ENCODE measurements around the gene BAG5.

BAG5 gene

DNA sequence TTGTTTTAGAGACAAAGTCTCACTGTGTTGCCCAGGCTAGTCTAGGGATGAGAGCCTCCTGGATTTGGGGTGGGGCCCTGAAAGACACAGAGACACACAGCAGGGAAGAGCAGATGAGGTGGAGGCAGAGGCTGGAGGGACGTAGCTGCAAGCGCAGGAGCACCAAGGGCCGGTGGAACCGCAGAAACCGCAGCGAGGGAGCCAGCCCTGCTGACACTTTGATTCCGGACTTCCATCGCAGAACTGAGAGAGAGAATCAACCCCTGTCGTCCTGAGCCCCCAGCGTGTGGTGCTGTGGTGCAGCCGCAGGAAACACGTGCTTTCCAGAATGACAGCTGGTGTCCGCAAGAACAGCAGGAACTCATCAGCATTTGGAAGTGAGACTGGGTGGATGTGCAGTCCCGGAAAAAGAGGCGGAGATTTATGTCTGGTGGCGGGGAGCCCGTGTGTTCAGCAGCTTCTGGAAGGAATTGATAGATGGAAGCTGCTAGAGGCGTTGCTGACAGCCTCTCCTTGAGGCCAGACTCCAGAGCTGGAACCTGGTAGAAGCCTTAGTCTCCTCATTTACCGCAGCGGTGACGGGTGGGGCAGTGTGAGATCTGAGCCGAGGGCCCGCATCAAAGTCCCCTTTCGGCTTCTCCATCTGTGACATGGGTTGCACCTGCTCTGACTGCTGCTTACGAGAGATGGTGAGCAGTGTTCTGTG, 44.7 kb upstream of the BAG5 start:
- Histone ChIP-seq H3K4me3 (ENCODE audit: low read length) (peak overlapping the region; percentile 70), H4K20me1 (ENCODE audit: insufficient read depth, low read length) (no peaks in the 10 kb centered on the region), H2AFZ (ENCODE audit: low read depth, low read length) (no peak overlapping the region), H3K27me3 (ENCODE audit: low read depth, low read length) (peaks cover 13% of the 10 kb centered on the region), H3K27ac (ENCODE audit: low read length) (no peak overlapping the region), H3K36me3 (replicated peaks; ENCODE audit: low read depth, low read length) (no peaks in the 10 kb centered on the region), H3K9ac (ENCODE audit: low read length) (no peak overlapping the region), H3K79me2 (ENCODE audit: low read length) (no peaks in the 10 kb centered on the region), H3K4me1 (ENCODE audit: low read length) (peaks cover 14% of the 10 kb centered on the region), H3K4me2 (ENCODE audit: low read length) (peak overlapping the region; percentile 90), H3K9me3 (ENCODE audit: insufficient read depth, low read length) (peaks cover 4% of the 10 kb centered on the region; the same call in 1 of the 2 replicates)
- no peak for TF ChIP-seq EZH2phosphoT487 (IDR thresholded peaks at IDR 0.05; ENCODE audit: low read depth)
- TF ChIP-seq, protein P1, sequence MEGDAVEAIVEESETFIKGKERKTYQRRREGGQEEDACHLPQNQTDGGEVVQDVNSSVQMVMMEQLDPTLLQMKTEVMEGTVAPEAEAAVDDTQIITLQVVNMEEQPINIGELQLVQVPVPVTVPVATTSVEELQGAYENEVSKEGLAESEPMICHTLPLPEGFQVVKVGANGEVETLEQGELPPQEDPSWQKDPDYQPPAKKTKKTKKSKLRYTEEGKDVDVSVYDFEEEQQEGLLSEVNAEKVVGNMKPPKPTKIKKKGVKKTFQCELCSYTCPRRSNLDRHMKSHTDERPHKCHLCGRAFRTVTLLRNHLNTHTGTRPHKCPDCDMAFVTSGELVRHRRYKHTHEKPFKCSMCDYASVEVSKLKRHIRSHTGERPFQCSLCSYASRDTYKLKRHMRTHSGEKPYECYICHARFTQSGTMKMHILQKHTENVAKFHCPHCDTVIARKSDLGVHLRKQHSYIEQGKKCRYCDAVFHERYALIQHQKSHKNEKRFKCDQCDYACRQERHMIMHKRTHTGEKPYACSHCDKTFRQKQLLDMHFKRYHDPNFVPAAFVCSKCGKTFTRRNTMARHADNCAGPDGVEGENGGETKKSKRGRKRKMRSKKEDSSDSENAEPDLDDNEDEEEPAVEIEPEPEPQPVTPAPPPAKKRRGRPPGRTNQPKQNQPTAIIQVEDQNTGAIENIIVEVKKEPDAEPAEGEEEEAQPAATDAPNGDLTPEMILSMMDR (IDR thresholded peaks at IDR 0.05; ENCODE audit: low read depth, low read length): peak; percentile 43

DNA sequence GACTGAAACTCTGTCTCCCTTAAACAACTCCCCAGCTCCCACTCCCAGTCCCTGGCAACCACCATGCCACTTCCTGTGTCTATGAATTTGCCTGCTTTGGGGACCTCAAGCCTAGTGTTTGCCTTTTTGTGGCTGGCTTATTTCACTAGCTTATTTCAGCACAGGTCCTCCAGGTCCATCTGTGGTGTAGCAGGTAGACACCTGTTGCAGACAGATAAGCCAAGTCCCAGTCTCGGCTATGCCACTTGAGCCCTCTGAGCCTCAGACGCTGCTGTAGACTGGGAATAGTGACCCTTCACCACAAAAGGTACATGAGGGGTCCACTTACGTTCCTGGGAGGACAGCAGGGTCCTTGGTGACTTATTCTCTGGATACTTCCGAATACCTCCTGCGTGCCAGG, 42.2 kb upstream of the BAG5 start:
- H3K79me2 ChIP-seq (ENCODE audit: low read length): no peaks in the 10 kb centered on the region

DNA sequence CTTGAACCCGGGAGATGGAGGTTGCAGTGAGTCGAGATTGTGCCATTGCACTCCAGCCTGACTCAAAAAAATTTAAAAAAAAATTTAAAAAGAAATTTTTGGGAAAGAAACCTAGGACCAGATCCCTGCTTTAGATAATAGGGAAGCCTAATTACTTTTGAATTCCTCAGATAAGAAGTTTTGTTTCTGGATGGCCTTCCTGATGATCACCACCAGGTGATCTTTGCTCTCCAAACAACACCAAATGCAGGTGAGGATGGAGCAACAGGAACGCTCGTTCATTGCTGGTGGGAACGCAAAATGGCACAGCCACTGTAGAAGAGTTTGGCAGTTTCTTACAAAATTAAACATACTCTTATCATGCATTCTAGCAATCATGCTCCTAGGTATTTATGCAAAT, 38.0 kb upstream of the BAG5 start:
- Histone ChIP-seq H3K27me3 (ENCODE audit: low read depth, low read length) (no peaks in the 10 kb centered on the region), H3K4me3 (ENCODE audit: low read length) (no peak overlapping the region), H3K4me2 (ENCODE audit: low read length) (no peak overlapping the region), H2AFZ (ENCODE audit: low read depth, low read length) (no peak overlapping the region), H3K27ac (ENCODE audit: low read length) (no peak overlapping the region), H3K36me3 (replicated peaks; ENCODE audit: low read depth, low read length) (no peaks in the 10 kb centered on the region), H3K9ac (ENCODE audit: low read length) (no peak overlapping the region), H4K20me1 (ENCODE audit: insufficient read depth, low read length) (no peaks in the 10 kb centered on the region), H3K9me3 (ENCODE audit: insufficient read depth, low read length) (no peaks in the 10 kb centered on the region), H3K4me1 (ENCODE audit: low read length) (peaks cover 2% of the 10 kb centered on the region), H3K79me2 (ENCODE audit: low read length) (no peaks in the 10 kb centered on the region)
- TF ChIP-seq EZH2phosphoT487 (IDR thresholded peaks at IDR 0.05; ENCODE audit: low read depth): no peak
- TF ChIP-seq, protein P1 (IDR thresholded peaks at IDR 0.05; ENCODE audit: low read depth, low read length): no peak

More for the DNA sequence above, 42.2 kb upstream of the BAG5 start:
- no peak overlapping the region for H2AFZ ChIP-seq (ENCODE audit: low read depth, low read length)
- H3K4me1 ChIP-seq (ENCODE audit: low read length): peaks cover 14% of the 10 kb centered on the region
- H3K27ac ChIP-seq (ENCODE audit: low read length): no peak overlapping the region
- no peaks in the 10 kb centered on the region for H3K36me3 ChIP-seq (replicated peaks; ENCODE audit: low read depth, low read length)
- H4K20me1 ChIP-seq (ENCODE audit: insufficient read depth, low read length): no peaks in the 10 kb centered on the region
- TF ChIP-seq, protein P1 (IDR thresholded peaks at IDR 0.05; ENCODE audit: low read depth, low read length): no peak
- TF ChIP-seq EZH2phosphoT487 (IDR thresholded peaks at IDR 0.05; ENCODE audit: low read depth): no peak
- peaks cover 13% of the 10 kb centered on the region for H3K27me3 ChIP-seq (ENCODE audit: low read depth, low read length)
- H3K9ac ChIP-seq (ENCODE audit: low read length): no peak overlapping the region
- no peak overlapping the region for H3K4me3 ChIP-seq (ENCODE audit: low read length)
- H3K4me2 ChIP-seq (ENCODE audit: low read length): no peak overlapping the region
- H3K9me3 ChIP-seq (ENCODE audit: insufficient read depth, low read length): no peaks in the 10 kb centered on the region

DNA sequence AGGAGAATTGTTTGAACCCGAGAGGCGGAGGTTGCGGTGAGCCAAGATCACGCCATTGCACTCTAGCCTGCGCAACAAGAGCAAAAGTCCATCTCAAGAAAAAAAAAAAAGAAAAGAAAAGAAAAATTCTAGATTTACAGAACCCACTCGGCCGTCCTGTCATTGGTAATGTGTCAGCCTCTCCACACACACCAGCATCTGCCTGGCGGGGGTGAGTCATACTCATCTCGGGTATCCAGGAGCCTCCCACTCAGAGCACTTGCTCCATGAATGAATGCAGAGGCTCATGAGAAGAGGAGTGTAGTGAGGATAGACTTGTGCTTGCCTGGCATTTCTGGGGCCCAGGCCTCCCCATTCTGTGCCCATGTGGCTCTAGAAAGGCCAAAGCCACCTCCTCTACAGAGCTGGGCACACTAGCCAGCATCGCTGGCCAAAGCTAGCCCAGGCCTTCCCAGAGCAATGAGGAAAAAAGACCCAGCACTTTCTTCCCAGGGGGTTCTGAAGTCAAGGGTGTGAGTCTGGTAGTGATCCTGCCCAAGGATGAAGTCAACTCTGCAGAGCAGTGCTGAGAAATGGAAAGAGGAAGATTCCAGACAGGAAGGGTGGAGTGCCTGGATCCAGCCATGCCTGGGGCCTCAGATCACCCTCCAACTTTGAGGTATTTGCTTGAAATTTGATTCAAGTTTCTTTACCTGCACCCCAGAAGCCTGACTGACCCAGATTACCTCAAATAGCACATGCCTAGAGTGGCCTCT, 35.3 kb upstream of the BAG5 start:
- Histone ChIP-seq H3K79me2 (ENCODE audit: low read length) (no peaks in the 10 kb centered on the region), H3K27me3 (ENCODE audit: low read depth, low read length) (no peaks in the 10 kb centered on the region), H3K9ac (ENCODE audit: low read length) (no peak overlapping the region), H3K4me1 (ENCODE audit: low read length) (peaks cover 24% of the 10 kb centered on the region), H3K4me3 (ENCODE audit: low read length) (no peak overlapping the region), H3K36me3 (replicated peaks; ENCODE audit: low read depth, low read length) (no peaks in the 10 kb centered on the region), H3K4me2 (ENCODE audit: low read length) (no peak overlapping the region), H4K20me1 (ENCODE audit: insufficient read depth, low read length) (no peaks in the 10 kb centered on the region), H3K9me3 (ENCODE audit: insufficient read depth, low read length) (no peaks in the 10 kb centered on the region), H3K27ac (ENCODE audit: low read length) (no peak overlapping the region), H2AFZ (ENCODE audit: low read depth, low read length) (no peak overlapping the region)
- TF ChIP-seq EZH2phosphoT487 (IDR thresholded peaks at IDR 0.05; ENCODE audit: low read depth): no peak
- TF ChIP-seq, protein P1 (IDR thresholded peaks at IDR 0.05; ENCODE audit: low read depth, low read length): no peak

All from OCI-LY3 (cell line).